K562 (cell line): Measurements from ENCODE around the gene AKAP13.

ENCODE experiments used
- ATF1 ChIP-seq, 2 experiments: fragments of 450-650 bp in 1 of 2; IDR thresholded peaks; 2 replicates each; pipeline ENCODE4 v1.6.1; 2016; ENCODE audit warnings: missing compliant biosample characterization in 1 of 2, missing genetic modification characterization in 1 of 2
- CCNT2 ChIP-seq: IDR thresholded peaks from 2 replicates; pipeline ENCODE4 v1.6.1; 2011; ENCODE audit warnings: borderline replicate concordance, low read depth, mild to moderate bottlenecking, moderate library complexity, mixed read lengths, low read length; ENCODE audit not compliant: insufficient read length; ENCODE audit errors: extremely low read depth
- CTCF ChIP-seq, 3 experiments: IDR thresholded peaks in 2 of 3; conservative IDR thresholded peaks in 1 of 3; 2 replicates each; pipeline ENCODE4 v1.5.1; 2011 to 2012; ENCODE audit warnings: low read length in 3 of 3, mild to moderate bottlenecking in 3 of 3, control low read depth in 2 of 3, improper control_type of control experiment in 1 of 3, inconsistent platforms in 1 of 3, low read depth in 1 of 3, mixed read lengths in 1 of 3, moderate library complexity in 1 of 3; ENCODE audit not compliant: insufficient read depth in 2 of 3
- E2F5 ChIP-seq: sonication (generic); formaldehyde crosslinking; IDR thresholded peaks from 2 replicates; pipeline ENCODE4 v1.8.0; 2022; ENCODE audit warnings: mild to moderate bottlenecking, missing genetic modification reagents
- GABPB1 ChIP-seq: sonication (generic); formaldehyde crosslinking; IDR thresholded peaks from 2 replicates; pipeline ENCODE4 v1.8.0; 2022; ENCODE audit warnings: mild to moderate bottlenecking, missing genetic modification reagents
- MEIS2 ChIP-seq: fragments of 450-650 bp; IDR thresholded peaks from 2 replicates; pipeline ENCODE4 v1.6.1; 2014; ENCODE audit warnings: mild to moderate bottlenecking; ENCODE audit not compliant: partially characterized antibody
- POLR2AphosphoS5 ChIP-seq: IDR thresholded peaks from 2 replicates; pipeline ENCODE4 v1.6.1; 2011; ENCODE audit warnings: mild to moderate bottlenecking, low read depth, low read length, moderate library complexity; ENCODE audit not compliant: control insufficient read depth, insufficient read depth
- SP2 ChIP-seq: IDR thresholded peaks from 2 replicates; pipeline ENCODE4 v1.6.1; 2011; ENCODE audit warnings: mild to moderate bottlenecking, low read depth, low read length, moderate library complexity; ENCODE audit not compliant: poor library complexity, severe bottlenecking; ENCODE audit errors: extremely low read depth
- YY1 ChIP-seq, 3 experiments: IDR thresholded peaks; 2 replicates each; pipeline ENCODE4 v1.6.1; 2011; ENCODE audit warnings: low read length in 2 of 3, mild to moderate bottlenecking in 2 of 3, moderate library complexity in 2 of 3, borderline replicate concordance in 1 of 3, control low read depth in 1 of 3, low read depth in 1 of 3; ENCODE audit not compliant: insufficient read depth in 3 of 3, insufficient replicate concordance in 2 of 3, control insufficient read depth in 1 of 3, insufficient read length in 1 of 3; ENCODE audit errors: extremely low read depth in 1 of 3
- ZBTB43 ChIP-seq: sonication (generic); formaldehyde crosslinking; IDR thresholded peaks from 2 replicates; pipeline ENCODE4 v1.8.0; 2023; ENCODE audit warnings: mild to moderate bottlenecking, missing genetic modification reagents
- ZNF24 ChIP-seq: fragments of 450-650 bp; IDR thresholded peaks from 2 replicates; pipeline ENCODE4 v1.6.1; 2016
- ZNF431 ChIP-seq: sonication (generic); formaldehyde crosslinking; IDR thresholded peaks from 2 replicates; pipeline ENCODE4 v1.8.0; 2022; ENCODE audit warnings: mild to moderate bottlenecking, missing genetic modification reagents

GRCh38 chr15:85748729-85749128 is 368.3 kb downstream of the AKAP13 start:
- TF ChIP-seq ZNF24 = no peak
- no peak for TF ChIP-seq SP2
- no peak for TF ChIP-seq MEIS2
- no peak for TF ChIP-seq YY1 (IDR thresholded peaks at IDR 0.05; ENCODE audit: borderline replicate concordance in 1 of 3, control insufficient read depth in 1 of 3, extremely low read depth in 1 of 3, insufficient read depth in 3 of 3, insufficient read length in 1 of 3, insufficient replicate concordance in 2 of 3, low read depth in 1 of 3, low read length in 2 of 3)
- TF ChIP-seq ZBTB43 (CRISPR knock-in tag) = no peak
- TF ChIP-seq ATF1 (CRISPR knock-in tag; IDR thresholded peaks at IDR 0.05) = no peak
- no peak for TF ChIP-seq ATF1 (tag; IDR thresholded peaks at IDR 0.05)
- no peak for TF ChIP-seq ZNF431
- no peak for TF ChIP-seq E2F5 (CRISPR knock-in tag)
- no peak for TF ChIP-seq CTCF (IDR thresholded peaks at IDR 0.05 in 2 of 3, conservative IDR thresholded peaks at IDR 0.05 in 1 of 3; ENCODE audit: insufficient read depth in 2 of 3, low read depth in 1 of 3, low read length in 3 of 3)
- TF ChIP-seq POLR2AphosphoS5 = no peak
- TF ChIP-seq GABPB1 (CRISPR knock-in tag) = no peak
- no peak for TF ChIP-seq CCNT2
